ENCODE results near the gene SAPCD1.
A peak's percentile ranks its signal among the peaks of the same experiment; 100 is the strongest.

The SAPCD1 gene

DNA sequence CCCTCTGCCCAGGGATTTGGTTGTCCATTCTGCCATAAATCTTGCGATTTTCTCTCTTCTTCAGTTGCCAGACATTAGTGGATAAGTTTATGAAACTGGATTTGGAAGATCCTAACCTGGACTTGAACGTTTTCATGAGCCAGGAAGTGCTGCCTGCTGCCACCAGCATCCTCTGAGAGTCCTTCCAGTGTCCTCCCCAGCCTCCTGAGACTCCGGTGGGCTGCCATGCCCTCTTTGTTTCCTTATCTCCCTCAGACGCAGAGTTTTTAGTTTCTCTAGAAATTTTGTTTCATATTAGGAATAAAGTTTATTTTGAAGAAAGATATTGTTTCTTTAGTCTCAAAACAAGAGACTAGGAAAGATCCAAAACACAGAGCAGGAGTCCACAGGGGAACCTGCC lies at the start of gene SAPCD1:
SAPCD1 (plus strand) TSS at position 301 of the 400 bp plus-strand sequence. CDS start 399 bp downstream, outside the sequence.
- no peak for DNase-seq

DNA sequence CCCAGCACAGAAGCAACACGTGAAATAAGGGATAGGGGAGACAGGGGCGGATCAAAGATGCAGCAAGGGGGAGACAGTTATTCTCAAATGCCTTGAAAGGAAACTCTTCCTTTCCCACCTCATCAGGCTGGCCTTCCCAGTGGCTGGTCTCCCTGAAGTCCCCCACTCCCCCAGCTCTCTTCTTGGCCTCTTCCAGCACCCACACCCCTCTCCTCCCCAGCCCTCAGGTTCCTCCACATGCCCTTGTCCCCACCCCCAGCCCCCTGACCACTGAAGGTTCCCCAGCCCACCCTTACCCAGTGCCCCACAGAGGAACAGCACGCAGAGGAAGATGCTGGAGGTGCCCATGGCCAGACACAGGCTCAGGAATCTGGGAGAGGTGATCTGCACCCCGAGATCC lies 49.0 kb upstream of the SAPCD1 start:
- no peak for DNase-seq

DNA sequence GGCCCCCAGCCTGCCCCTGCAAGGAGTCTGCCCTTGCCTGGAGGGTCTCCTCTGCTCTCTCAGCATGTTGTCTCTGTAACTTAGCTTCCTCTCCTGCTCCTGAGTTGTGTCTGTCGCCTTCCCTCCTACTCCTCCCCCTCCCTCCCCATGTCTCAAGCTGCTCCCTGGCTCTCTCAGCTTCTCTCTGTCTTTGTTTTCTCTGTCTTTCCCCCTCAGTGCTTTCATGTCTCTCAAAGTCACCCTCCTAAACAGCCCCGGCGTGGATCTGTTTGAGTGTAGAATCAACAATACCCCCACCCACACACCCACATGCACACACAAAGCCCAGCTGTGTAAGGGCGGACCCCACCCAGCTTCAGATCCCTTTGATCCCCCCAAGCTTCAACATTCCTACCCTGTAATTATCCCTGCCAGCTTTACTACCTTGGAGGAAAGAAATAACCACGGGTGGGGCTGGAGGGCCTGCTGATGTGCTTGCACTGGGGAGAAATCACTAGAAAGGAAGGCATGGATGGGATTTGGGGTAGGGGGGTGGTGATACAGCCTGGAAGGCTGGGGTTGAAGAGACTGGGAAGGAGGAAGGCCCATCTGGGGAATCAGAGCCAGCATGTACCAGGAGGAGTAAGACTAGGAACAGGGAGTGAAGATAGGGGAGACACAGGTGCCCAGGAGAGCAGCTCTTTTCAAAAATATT lies 48.3 kb upstream of the SAPCD1 start:
- no peak for DNase-seq

DNA sequence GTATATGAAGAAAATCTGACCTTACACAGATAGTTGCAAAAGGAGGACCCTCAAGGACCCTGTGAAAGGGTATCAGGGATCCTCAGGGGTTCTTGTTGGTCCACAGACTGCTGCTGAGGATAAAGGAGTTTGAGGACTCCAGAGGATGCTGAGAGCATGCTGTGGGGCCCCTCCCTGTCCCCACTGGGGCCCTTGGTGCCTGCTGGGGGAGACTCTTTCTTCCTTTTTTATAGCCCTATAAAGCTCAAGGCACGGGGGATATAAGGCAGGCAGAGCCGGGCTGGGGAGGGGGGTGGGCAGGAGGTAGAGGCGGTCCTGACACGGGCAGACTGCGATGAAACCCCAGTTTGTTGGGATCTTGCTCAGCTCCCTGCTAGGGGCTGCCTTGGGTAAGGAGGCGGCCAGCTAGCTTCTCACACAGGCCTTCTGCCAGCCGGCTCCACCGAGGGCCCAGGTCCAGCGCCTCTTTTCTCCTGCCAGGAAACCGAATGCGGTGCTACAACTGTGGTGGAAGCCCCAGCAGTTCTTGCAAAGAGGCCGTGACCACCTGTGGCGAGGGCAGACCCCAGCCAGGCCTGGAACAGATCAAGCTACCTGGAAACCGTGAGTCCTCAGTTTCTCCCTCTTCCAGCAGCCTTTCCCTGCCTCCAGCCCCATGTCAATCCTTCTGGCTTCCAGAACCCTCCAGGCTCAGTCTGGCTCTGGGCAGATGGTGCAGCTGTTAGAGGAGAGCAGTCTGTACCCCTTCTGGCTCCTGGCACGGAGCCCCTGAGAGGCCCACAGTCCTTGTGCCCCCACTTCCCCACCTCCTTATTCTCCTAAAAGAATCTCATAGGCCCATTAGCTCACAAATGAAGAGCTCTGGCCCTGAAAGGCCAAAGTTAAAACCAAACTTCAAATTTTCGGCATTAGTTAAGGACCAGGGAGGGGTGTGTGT lies 47.2 kb upstream of the SAPCD1 start, which contains the start of gene LY6G6D:
LY6G6D (plus strand) TSS at position 327 of the 937 bp plus-strand sequence; CDS start at position 335, 8 bp downstream.
- no peak for DNase-seq

DNA sequence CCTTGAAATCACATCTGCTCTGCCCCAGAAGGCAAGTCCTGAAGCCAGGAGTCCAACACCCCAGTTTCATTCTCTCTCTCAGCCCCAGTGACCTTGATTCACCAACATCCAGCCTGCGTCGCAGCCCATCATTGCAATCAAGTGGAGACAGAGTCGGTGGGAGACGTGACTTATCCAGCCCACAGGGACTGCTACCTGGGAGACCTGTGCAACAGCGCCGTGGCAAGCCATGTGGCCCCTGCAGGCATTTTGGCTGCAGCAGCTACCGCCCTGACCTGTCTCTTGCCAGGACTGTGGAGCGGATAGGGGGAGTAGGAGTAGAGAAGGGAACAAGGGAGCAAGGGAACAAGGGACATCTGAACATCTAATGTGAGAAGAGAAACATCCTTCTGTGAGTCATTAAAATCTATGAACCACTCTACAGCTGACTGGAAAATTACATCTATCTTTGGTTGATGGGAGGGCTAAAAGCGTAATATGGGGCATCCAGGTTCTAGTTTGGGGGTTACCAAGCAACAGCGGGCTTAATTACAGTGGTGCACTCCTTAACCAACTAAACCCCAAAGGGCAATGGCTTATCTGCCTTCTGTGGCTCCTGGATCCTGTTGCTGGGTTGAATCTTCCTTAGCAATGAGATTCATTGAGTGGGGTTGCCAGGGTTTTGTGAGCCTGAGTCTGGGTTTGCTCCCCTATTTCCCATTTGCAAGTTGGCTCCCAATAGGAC lies 44.8 kb upstream of the SAPCD1 start:
- no peak for DNase-seq

DNA sequence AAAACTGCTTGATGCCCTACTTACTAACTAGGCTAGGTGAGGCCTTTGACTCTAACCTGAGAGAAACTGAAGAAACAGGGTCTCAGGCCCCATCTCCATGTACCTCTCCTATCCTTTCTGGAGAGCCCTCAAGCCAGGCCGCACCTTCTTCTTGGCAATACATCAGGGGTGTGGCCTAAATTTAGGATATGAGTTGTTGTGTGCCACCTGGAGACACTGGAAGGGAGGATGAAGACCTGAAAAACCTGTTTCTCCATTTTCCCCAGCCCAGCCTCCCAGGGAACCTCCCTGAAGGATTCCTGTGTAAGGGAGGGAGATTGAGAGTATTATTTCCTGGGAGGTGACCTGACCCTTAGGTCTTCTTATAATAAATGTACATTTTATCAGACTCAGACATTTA lies 44.2 kb upstream of the SAPCD1 start:
- no peak for DNase-seq

DNA sequence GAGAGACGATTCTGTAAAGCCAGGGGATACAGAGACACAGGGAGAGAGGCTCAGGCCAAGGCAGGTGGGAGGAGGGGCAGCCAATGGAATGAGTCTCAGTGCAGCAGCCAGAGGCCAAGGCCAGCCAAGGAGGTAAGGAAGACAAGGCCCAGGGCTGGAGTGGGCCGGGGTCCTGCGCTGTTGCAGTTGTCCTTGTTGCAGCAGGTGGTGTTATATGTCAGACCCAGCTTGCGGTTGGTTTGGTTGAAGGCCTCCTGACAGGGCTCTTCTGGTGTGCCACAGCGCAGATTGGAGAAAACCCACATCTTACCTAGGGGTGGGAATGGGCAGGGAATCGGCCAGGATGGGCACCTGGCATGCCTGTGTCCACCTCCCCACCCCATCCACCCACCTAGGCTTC lies 43.5 kb upstream of the SAPCD1 start:
- no peak for DNase-seq

DNA sequence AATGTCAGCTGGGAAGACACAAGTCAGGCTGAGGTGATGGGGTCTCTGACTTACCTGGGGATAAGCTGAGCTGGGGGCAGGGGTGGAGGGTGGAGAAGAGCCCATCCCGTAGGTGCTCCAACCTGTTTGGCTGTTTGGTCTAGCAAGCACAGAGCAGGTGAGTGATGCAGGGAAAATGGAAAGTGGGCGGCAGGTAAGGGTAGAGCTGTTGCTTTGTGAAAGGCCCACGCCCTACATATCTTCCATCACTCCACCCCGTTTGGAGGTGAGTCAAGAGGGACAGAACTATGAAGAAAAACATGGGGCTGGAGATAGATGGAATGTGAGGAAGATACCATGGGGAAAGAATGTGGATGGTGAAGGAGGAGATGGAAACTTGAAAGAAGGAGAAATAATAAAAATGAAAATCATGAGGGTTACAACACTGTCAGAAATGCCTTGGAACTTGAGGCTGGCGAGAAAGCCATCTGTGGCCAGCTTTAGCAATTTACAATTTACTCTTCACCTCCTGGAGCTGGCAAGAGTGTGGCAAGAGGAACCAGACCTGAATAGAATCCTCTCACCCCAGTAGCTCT lies 42.2 kb upstream of the SAPCD1 start:
- no peak for DNase-seq

DNA sequence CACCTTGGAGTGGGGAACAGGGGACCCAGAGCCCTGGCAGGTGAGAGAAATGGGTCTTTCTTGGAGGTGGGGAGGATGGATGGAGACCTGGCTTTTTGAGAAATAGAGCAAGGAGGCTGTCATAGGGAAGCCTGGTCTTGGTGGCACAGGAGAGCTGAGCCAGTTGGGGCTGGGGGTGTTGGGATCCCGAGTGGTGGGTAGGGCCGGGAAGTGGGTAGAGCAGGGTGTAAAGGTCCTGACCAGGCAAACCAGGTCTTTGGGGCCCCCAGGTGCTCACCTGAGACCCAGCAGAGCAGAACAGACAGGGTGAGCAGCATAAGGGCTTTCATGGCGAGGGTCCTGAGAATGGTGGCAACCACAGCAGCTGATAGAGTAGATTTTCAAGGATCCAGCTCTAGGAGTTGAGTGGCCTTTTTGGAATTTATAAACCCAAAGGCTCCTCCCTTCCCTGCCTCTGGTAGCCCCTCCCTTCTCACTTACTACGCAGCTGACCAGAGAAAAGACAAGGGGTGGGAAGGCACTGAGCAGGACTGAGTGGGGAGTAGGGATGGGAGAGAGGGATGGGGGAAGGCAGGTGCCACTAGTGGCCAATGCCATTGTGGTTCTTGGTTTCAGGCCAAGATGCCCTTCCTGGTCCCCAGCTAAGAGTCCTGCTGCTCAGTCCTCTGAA lies 41.0 kb upstream of the SAPCD1 start, which contains the start of gene LY6G6C:
LY6G6C (minus strand) TSS at position 396 of the 670 bp plus-strand sequence; CDS start at position 329, 67 bp downstream.
- no peak for DNase-seq

DNA sequence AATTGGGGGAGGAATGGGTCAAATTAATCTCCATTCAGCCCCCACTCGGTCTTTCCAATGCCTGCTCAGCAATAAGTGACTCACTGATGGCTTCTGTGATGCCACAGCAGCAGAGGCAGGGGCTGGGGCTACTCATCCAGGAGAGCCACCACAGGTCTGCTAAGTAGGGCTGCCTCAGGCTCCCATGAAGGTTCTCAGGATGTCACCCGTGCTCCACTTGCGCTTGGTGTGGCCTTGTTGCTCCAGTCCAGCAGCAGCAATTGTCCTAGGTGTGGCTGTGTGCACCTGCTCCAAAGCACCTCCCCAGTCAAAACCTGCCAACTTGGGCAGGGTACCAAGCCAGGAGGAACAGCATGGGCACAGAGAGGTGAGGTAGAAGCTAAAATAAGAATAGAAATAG lies 40.3 kb upstream of the SAPCD1 start:
- no peak for DNase-seq

DNA sequence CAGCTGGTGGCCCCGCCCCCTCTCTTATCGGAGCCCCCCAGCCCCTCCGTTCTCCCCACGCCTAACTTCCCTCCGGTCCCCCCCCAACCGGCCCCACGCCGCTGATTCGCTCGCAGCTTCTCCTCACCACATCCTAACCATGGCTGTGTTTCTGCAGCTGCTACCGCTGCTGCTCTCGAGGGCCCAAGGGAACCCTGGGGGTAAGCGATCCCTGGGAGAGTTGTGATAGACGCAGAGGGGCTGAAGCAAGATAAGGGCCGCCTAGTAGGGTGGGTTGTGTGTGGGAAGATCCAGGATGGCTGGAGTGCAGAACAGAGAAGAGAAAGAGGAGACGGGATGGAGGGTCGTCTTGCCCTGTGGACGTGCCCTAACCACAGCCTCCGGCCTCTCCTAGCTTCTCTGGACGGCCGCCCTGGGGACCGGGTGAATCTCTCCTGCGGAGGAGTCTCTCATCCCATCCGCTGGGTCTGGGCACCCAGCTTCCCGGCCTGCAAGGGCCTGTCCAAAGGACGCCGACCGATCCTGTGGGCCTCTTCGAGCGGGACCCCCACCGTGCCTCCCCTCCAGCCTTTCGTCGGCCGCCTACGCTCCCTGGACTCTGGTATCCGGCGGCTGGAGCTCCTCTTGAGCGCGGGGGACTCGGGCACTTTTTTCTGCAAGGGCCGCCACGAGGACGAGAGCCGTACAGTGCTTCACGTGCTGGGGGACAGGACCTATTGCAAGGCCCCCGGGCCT lies 39.0 kb upstream of the SAPCD1 start, which contains the start of gene MPIG6B:
MPIG6B (plus strand) TSS at position 129 of the 735 bp plus-strand sequence; CDS start at position 140, 11 bp downstream.
- DNase-seq: no peak

DNA sequence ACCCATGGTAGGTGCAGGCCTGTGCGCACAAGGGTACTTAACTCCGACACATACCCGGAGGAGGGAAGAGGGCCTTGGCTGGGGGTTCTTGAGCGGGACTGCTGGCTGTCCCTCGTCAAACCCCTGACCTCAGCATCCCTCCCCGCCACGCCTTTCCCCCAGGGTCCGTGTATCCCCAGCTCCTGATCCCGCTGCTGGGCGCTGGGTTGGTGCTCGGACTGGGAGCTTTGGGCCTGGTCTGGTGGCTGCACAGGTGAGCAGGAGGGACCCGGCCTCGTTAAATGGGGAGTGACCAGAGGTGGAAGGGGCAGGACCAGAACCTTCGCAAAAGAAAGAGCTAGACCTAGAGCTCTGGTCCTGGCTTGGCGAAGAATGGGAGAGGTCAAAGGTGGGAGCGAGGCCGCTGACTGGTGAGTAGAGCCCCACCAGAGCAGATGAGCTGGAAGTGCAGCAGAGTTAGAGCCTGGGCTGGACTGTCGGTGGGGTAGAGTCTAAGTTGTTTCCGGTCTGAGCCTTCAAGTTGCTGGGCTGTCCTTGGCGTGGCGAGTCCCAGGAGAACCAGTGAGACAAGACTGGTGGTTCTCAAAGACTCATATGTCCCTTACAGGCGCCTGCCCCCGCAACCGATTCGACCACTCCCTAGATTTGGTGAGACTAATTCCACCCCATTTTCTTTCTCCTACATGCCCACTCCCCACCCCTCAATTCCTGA lies 38.3 kb upstream of the SAPCD1 start:
- DNase-seq: no peak

DNA sequence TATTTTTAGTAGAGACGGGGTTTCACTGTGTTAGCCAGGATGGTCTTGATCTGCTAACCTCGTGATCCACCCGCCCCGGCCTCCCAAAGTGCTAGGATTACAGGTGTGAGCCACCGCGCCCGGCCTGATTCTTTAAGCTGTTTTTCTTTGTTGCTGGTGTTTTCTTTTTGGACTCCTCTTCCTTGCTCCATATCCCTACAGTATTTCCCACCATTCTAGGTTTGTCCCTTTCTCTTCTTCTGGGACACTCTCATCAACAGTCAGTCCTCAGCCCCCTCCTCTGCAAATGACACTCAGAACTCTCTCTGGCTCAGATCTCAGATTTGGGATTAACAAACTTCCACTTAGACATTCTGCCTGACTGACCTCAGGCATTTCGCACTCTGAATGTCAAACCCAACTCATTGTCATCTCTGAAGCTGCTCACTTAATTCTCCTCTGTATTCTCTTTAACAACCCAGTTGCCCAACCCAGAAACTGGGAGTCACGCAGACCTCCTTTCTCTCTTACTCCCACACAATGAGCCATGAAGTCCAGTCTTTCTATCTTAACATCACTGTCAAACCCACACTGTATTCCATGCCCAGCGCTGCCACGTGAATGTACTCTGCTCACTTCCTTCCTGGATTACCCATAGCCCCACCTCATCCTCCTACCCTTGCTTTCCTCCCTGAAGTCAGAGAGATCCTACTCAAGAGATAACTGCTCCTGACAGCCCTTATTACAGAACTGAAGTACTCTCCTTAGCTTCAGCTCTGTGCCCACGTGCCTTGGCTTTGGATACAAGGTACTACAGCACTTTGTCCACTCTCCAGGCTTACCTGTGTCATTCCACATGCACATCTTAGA lies 36.7 kb upstream of the SAPCD1 start:
- no peak for DNase-seq

DNA sequence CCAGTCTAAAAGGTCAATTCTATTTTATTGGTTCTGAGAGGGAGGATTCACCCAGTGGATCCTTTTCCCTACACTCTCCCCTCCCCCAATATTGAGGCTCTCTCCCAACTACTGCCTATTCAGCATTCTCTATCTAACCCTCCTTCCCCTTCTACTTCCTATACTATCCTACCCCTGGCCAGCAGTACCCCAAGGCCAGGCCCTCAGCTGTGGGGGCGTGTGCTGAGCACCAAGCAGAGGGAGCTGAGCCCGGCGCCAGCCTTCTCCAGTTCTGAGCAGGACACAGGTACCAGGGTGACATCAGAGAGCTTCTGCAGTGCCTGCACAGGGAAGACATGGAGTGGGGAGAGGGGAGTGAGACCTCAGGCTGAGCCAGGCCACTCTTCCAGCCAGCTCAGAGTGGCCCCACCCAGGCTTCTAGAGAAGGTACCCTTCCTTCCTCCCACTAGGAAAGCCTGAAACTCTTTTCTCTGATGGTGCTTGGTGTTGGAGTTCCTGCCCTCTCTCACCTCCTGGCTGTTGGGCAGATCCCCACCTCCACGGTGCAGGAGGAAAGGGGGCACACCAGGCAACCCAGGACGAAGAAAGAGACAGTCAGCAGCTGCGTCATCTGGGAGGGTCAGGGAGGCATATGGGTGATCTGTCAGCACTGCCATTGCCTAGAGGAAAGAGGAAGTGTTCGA lies 35.3 kb upstream of the SAPCD1 start:
- DNase-seq: no peak

DNA sequence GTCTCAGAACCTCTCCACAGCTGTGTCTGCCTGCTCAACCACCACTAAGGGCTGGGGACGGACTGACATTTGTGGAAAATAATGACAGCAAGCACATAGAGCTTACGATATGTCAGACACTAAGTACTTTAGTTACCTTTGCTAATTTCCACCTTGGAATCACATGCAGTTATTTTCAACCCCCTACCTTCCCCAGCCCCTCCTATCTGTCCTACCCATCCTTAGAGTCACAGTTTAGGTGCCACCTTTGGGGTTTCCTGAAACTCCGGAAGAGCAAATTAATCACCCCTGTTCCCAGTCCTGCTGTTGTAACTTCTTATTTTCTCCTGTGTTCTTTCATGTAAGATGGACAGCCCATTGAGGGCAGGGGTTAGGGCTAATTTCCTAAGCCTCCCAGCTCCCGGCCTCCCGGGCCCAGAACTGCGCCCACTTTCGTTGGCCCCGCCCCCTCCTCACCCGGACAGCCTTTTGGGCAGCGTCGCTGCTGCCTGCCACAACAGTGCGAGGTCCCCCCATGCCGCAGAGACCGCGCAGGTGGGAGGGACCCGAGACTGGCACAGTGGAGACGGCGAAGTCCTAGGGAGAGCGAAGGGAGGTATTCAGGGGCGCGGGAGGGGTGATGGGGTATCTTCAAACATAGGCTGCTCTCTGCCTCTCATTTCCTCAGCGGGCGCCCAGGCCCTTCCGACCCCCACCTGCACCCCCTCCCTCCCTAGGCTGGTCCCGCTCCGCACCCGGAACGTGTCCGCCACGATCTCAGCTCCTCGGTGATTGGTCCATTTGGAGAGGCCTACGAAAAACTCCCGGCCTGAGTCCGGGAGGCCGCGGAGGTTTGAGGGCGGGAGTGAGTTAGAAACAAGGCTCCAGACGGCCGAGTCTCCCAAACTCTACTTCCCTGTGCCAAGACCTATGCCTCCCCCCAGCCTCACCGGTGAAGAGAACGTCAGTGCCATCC lies 34.5 kb upstream of the SAPCD1 start:
- no peak for DNase-seq

DNA sequence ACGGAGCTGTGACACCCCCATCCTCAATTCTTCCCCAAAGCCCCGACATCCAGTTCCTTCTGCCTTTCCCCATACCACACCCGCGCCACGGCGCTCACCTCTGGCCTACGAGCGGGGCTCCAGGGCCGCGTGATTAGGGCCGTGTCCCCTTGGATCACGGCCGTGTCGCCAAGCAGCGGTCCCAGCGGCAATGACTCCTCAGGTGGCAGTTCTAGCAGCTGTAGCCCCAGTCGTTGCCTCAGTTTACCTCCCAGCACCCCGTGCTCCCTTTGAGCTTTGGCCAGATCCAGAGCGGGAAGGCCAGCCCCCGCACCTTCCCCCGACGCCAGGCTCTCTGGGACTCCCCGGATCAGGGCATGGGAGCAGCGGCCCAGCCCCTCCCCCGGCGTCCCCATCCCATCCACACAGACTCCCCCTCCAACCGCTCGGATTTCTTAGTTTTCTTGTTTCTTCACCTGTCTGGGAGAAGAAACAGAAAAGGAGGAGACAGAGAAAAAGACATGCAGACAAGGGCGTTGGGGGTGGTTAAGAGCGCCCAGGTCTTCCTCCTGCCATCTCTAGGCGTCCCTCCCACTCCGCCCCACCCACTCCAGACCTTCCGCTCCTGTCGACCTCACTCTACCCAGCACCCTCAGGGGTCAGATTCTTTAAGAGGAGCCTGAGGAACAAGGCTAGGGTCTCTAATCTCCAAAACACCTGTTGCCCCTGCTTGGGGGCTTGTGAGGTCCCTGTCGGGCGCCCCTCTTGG lies 33.5 kb upstream of the SAPCD1 start, which contains the start of gene DDAH2:
DDAH2 (minus strand) TSS at position 533 of the 748 bp plus-strand sequence; CDS start at position 395, 138 bp downstream.
- no peak for DNase-seq

DNA sequence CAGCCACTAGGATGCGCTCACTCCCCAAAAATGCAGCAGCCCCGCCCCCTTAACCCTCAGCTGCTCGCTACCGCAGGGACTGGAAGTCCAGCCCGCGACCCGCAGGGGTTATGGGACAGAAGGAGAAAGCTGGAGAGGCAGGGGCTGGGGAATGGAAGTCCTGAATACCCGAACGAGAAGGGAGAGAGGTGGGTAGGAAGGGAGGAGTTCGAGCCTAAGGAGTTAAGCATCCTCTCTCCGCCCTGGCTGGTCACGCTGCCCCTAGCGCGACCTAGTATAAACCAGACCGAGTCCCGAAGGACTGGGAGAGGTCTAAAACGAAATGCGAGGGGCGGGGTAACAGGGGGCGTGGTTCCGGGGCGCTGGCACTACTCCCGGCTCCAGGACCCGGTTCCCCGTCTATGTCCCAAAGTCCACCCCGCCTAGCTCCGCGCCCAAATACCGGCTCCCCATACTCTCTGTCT lies 32.9 kb upstream of the SAPCD1 start:
- peak; percentile 35 for DNase-seq
